Keratinocyte (primary cell): ENCODE measurements around the gene RPS27. TPM values are rescaled to one million over a fixed set of nuclear protein-coding genes. Genes with fewer than 3 reads are reported as not detected.

ENCODE experiments used
- DNase-seq: peaks from one replicate; pipeline ENCODE4 v3.0.0-alpha.2; 2011; ENCODE audit warnings: low read depth, missing footprints, low spot score
- FAIRE-seq: peaks from 2 replicates; lab custom pipeline; 2011; peaks lifted over from hg19 to GRCh38; lab: Jason Lieb, UNC
- H2AFZ ChIP-seq: 2 replicates; pipeline ENCODE4 v1.6.0; 2012; ENCODE audit warnings: low read length, control low read depth, inconsistent platforms; ENCODE audit not compliant: control insufficient read depth
- H3K27ac ChIP-seq: 2 replicates; pipeline ENCODE4 v1.5.1; 2011; ENCODE audit warnings: low read length; ENCODE audit not compliant: control insufficient read depth, insufficient read depth
- H3K27me3 ChIP-seq: 3 replicates; pipeline ENCODE4 v1.6.0; 2011; ENCODE audit warnings: low read length; ENCODE audit not compliant: control insufficient read depth, insufficient read depth; ENCODE audit errors: extremely low read depth
- H3K36me3 ChIP-seq, 2 experiments: 2 replicates in 1 of 2; 3 replicates in 1 of 2; pipeline ENCODE4 v1.5.1; 2011; ENCODE audit warnings: low read length in 2 of 2, mild to moderate bottlenecking in 1 of 2; ENCODE audit not compliant: control insufficient read depth in 2 of 2, insufficient read depth in 2 of 2; ENCODE audit errors: extremely low read depth in 1 of 2
- H3K4me1 ChIP-seq: 3 replicates; pipeline ENCODE4 v1.5.1; 2011; ENCODE audit warnings: low read length; ENCODE audit not compliant: control insufficient read depth, insufficient read depth; ENCODE audit errors: extremely low read depth
- H3K4me2 ChIP-seq: 3 replicates; pipeline ENCODE4 v1.6.0; 2011; ENCODE audit warnings: low read depth, low read length; ENCODE audit not compliant: control insufficient read depth, insufficient read depth; ENCODE audit errors: extremely low read depth
- H3K4me3 ChIP-seq, 3 experiments: fragments of 200-600 bp in 1 of 3; sonication (generic) in 1 of 3; 2 replicates in 2 of 3; 3 replicates in 1 of 3; pipeline ENCODE4 v1.5.1; 2011 to 2016; ENCODE audit warnings: low read length in 3 of 3, mild to moderate bottlenecking in 3 of 3, control low read depth in 2 of 3, inconsistent platforms in 1 of 3, low read depth in 1 of 3, mixed read lengths in 1 of 3, mixed run types in 1 of 3, moderate library complexity in 1 of 3; ENCODE audit not compliant: control insufficient read depth in 2 of 3, insufficient read depth in 2 of 3; ENCODE audit errors: extremely low read depth in 1 of 3
- H3K79me2 ChIP-seq: 2 replicates; pipeline ENCODE4 v1.6.0; 2012; ENCODE audit warnings: low read length; ENCODE audit not compliant: control insufficient read depth, insufficient read depth
- H3K9ac ChIP-seq: 3 replicates; pipeline ENCODE4 v1.6.0; 2011; ENCODE audit warnings: low read length; ENCODE audit not compliant: control insufficient read depth, insufficient read depth; ENCODE audit errors: extremely low read depth
- H3K9me1 ChIP-seq: 3 replicates; pipeline ENCODE4 v1.6.0; 2011; ENCODE audit warnings: low read length; ENCODE audit not compliant: control insufficient read depth, insufficient read depth; ENCODE audit errors: extremely low read depth
- H3K9me3 ChIP-seq: 2 replicates; pipeline ENCODE4 v1.5.1; 2012; ENCODE audit warnings: low read depth, low read length; ENCODE audit not compliant: control insufficient read depth
- H4K20me1 ChIP-seq: 3 replicates; pipeline ENCODE4 v1.6.0; 2011; ENCODE audit warnings: low read length; ENCODE audit not compliant: control insufficient read depth, insufficient read depth; ENCODE audit errors: extremely low read depth
- CTCF ChIP-seq, 3 experiments: IDR thresholded peaks in 1 of 3; conservative IDR thresholded peaks in 1 of 3; optimal IDR thresholded peaks in 1 of 3; 2 replicates in 2 of 3; 3 replicates in 1 of 3; pipeline versions ENCODE3 to v1.5.1; 2011; ENCODE audit warnings: low read length in 3 of 3, mild to moderate bottlenecking in 3 of 3, moderate library complexity in 2 of 3, control low read depth in 1 of 3, inconsistent platforms in 1 of 3; ENCODE audit not compliant: insufficient read depth in 2 of 3; ENCODE audit errors: extremely low read depth in 1 of 3
- EZH2 ChIP-seq: IDR thresholded peaks from one replicate; pipeline ENCODE4 v1.6.1; 2012; ENCODE audit warnings: inconsistent platforms, mild to moderate bottlenecking, low read length, moderate library complexity
- dilution Hi-C: fragments of 300-500 bp; cut with MboI; formaldehyde crosslinking; loops from one replicate; pipeline ENCODE4 v1.7.0; 2020; ENCODE audit warnings: low sequenced_read_pairs; ENCODE audit not compliant: extremely low pct_ligation_motif_present
- polyA plus RNA-seq, 5 experiments: library from polyadenylated mRNA; depleted of rRNA in 3 of 5; stranded (reverse) in 3 of 5; stranded (forward) in 1 of 5; unstranded in 1 of 5; fragments of >200 nt; gene quantifications; 1 replicate in 1 of 5; 2 replicates in 3 of 5; 3 replicates in 1 of 5; pipeline versions ENCODE4 v1.2.1 to v1.2.3, GENCODE V29; 2011 to 2012; ENCODE audit warnings: missing spikeins in 2 of 5, low read depth in 1 of 5, low replicate concordance in 1 of 5

The RPS27 gene
- polyA plus RNA-seq, 1 donor (not counting 4 experiments of a cell fraction or from before 2014, with no cell fraction given): 5,112 TPM

GRCh38 chr1:153985341-153985912 is 5.1 kb upstream of the RPS27 start:
- peak overlapping the region; percentile 85 for H3K9ac ChIP-seq
- peaks cover 0 to 9% of the 10 kb centered on the region in 2 experiments for H3K36me3 ChIP-seq
- peak overlapping the region; percentile 76 to 93 (median 92) for H3K4me3 ChIP-seq
- TF ChIP-seq CTCF (optimal IDR thresholded peaks at IDR 0.05 in 1 of 3, IDR thresholded peaks at IDR 0.05 in 1 of 3, conservative IDR thresholded peaks at IDR 0.05 in 1 of 3; ENCODE audit: extremely low read depth in 1 of 3, insufficient read depth in 2 of 3, low read length in 3 of 3) (no peak), EZH2 (no peak)
- peaks cover 15% of the 10 kb centered on the region for H3K4me1 ChIP-seq
- FAIRE-seq (no peak), DNase-seq (no peak)
- H4K20me1 ChIP-seq: no peaks in the 10 kb centered on the region
- H3K9me1 ChIP-seq: no peaks in the 10 kb centered on the region
- H3K4me2 ChIP-seq: peak overlapping the region; percentile 99
- dilution Hi-C loops: no loop called here
- H3K79me2 ChIP-seq: peaks cover 7% of the 10 kb centered on the region
- H3K27me3 ChIP-seq: no peaks in the 10 kb centered on the region
- peak overlapping the region; percentile 88 for H2AFZ ChIP-seq
- H3K27ac ChIP-seq: peak overlapping the region; percentile 79
- H3K9me3 ChIP-seq: no peaks in the 10 kb centered on the region

GRCh38 chr1:153985941-153986761 is 4.4 kb upstream of the RPS27 start, which contains the start of gene RAB13:
Gene RAB13 (minus strand): TSS chr1:153986339. CDS start chr1:153986236, 103 bp downstream.
- no peaks in the 10 kb centered on the region for H3K27me3 ChIP-seq
- DNase-seq (no peak), FAIRE-seq (no peak)
- no peak for TF ChIP-seq EZH2
- no peak for TF ChIP-seq CTCF (optimal IDR thresholded peaks at IDR 0.05 in 1 of 3, IDR thresholded peaks at IDR 0.05 in 1 of 3, conservative IDR thresholded peaks at IDR 0.05 in 1 of 3; ENCODE audit: extremely low read depth in 1 of 3, insufficient read depth in 2 of 3, low read length in 3 of 3)
- peaks cover 13% of the 10 kb centered on the region for H3K79me2 ChIP-seq
- peak within 1 kb of the TSS; percentile 76 to 93 (median 92) for H3K4me3 ChIP-seq
- H3K4me2 ChIP-seq: peak within 1 kb of the TSS; percentile 99
- H3K9ac ChIP-seq: peak within 1 kb of the TSS; percentile 85
- H3K4me1 ChIP-seq: peaks cover 15% of the 10 kb centered on the region
- peak within 1 kb of the TSS; percentile 92 for H2AFZ ChIP-seq
- no peaks in the 10 kb centered on the region for H4K20me1 ChIP-seq
- peaks cover 2 to 8% of the 10 kb centered on the region in 2 experiments for H3K36me3 ChIP-seq
- dilution Hi-C loops: no loop called here
- no peaks in the 10 kb centered on the region for H3K9me1 ChIP-seq
- peak within 1 kb of the TSS; percentile 79 for H3K27ac ChIP-seq
- no peaks in the 10 kb centered on the region for H3K9me3 ChIP-seq
